ENCODE measurements around the gene DEFB112.
A peak's percentile ranks its signal among the peaks of the same experiment; 100 is the strongest.

Gene DEFB112

GRCh38 chr6:50047026-50047425, 2.7 kb downstream of the DEFB112 start:
- Histone ChIP-seq H2AFZ (ENCODE audit: low read length) (no peak overlapping the region), H3K27me3 (ENCODE audit: insufficient read depth, low read length) (no peaks in the 10 kb centered on the region)

GRCh38 chr6:50030777-50031562, 18.8 kb downstream of the DEFB112 start:
- Histone ChIP-seq H3K4me1 (ENCODE audit: insufficient read depth, low read length, severe bottlenecking) (no peaks in the 10 kb centered on the region), H3F3A (ENCODE audit: insufficient read depth, low read length) (no peaks in the 10 kb centered on the region), H3K9me3 (ENCODE audit: low read length) (no peaks in the 10 kb centered on the region), H4K20me1 (ENCODE audit: insufficient read depth, low read length) (no peaks in the 10 kb centered on the region), H3K9ac (ENCODE audit: low read length) (no peak overlapping the region), H3K27me3 (ENCODE audit: insufficient read depth, low read length) (no peaks in the 10 kb centered on the region), H3K36me3 (ENCODE audit: insufficient read depth, low read length) (no peaks in the 10 kb centered on the region), H3K9me2 (ENCODE audit: low read depth, low read length) (no peaks in the 10 kb centered on the region), H3K4me2 (ENCODE audit: low read length) (no peak overlapping the region), H3K4me3 (ENCODE audit: low read depth, low read length, poor library complexity, severe bottlenecking) (no peak overlapping the region), H2AFZ (ENCODE audit: low read length) (no peak overlapping the region), H3K79me2 (ENCODE audit: insufficient read depth, low read length) (no peaks in the 10 kb centered on the region), H3K27ac (ENCODE audit: low read depth, low read length, poor library complexity, severe bottlenecking) (no peak overlapping the region)
- TF ChIP-seq CTCF (IDR thresholded peaks at IDR 0.05; ENCODE audit: low read length) = peak; percentile 31; the same call in 1 of the 2 replicates
- TF ChIP-seq EZH2 (IDR thresholded peaks at IDR 0.05; ENCODE audit: borderline replicate concordance, low read length) = no peak

More at GRCh38 chr6:50047026-50047425, 2.7 kb downstream of the DEFB112 start:
- H3K79me2 ChIP-seq (ENCODE audit: insufficient read depth, low read length) = no peaks in the 10 kb centered on the region
- no peaks in the 10 kb centered on the region for H3F3A ChIP-seq (ENCODE audit: insufficient read depth, low read length)
- no peaks in the 10 kb centered on the region for H3K4me1 ChIP-seq (ENCODE audit: insufficient read depth, low read length, severe bottlenecking)
- no peak overlapping the region for H3K9ac ChIP-seq (ENCODE audit: low read length)
- no peaks in the 10 kb centered on the region for H4K20me1 ChIP-seq (ENCODE audit: insufficient read depth, low read length)
- no peak overlapping the region for H3K4me3 ChIP-seq (ENCODE audit: low read depth, low read length, poor library complexity, severe bottlenecking)
- no peak overlapping the region for H3K27ac ChIP-seq (ENCODE audit: low read depth, low read length, poor library complexity, severe bottlenecking)
- H3K4me2 ChIP-seq (ENCODE audit: low read length) = no peak overlapping the region
- no peaks in the 10 kb centered on the region for H3K9me3 ChIP-seq (ENCODE audit: low read length)
- TF ChIP-seq EZH2 (IDR thresholded peaks at IDR 0.05; ENCODE audit: borderline replicate concordance, low read length) (no peak), CTCF (IDR thresholded peaks at IDR 0.05; ENCODE audit: low read length) (no peak)
- H3K9me2 ChIP-seq (ENCODE audit: low read depth, low read length) = no peaks in the 10 kb centered on the region
- H3K36me3 ChIP-seq (ENCODE audit: insufficient read depth, low read length) = no peaks in the 10 kb centered on the region

GRCh38 chr6:50030350-50030749, 19.4 kb downstream of the DEFB112 start:
- no peaks in the 10 kb centered on the region for H3K4me1 ChIP-seq (ENCODE audit: insufficient read depth, low read length, severe bottlenecking)
- H3K4me2 ChIP-seq (ENCODE audit: low read length) = no peak overlapping the region
- H3K9me2 ChIP-seq (ENCODE audit: low read depth, low read length) = no peaks in the 10 kb centered on the region
- H3K27me3 ChIP-seq (ENCODE audit: insufficient read depth, low read length) = no peaks in the 10 kb centered on the region
- no peak for TF ChIP-seq CTCF (IDR thresholded peaks at IDR 0.05; ENCODE audit: low read length)
- no peaks in the 10 kb centered on the region for H3K36me3 ChIP-seq (ENCODE audit: insufficient read depth, low read length)
- H3K4me3 ChIP-seq (ENCODE audit: low read depth, low read length, poor library complexity, severe bottlenecking) = no peak overlapping the region
- no peaks in the 10 kb centered on the region for H3K9me3 ChIP-seq (ENCODE audit: low read length)
- H3K9ac ChIP-seq (ENCODE audit: low read length) = no peak overlapping the region
- no peaks in the 10 kb centered on the region for H3F3A ChIP-seq (ENCODE audit: insufficient read depth, low read length)
- H3K79me2 ChIP-seq (ENCODE audit: insufficient read depth, low read length) = no peaks in the 10 kb centered on the region
- H3K27ac ChIP-seq (ENCODE audit: low read depth, low read length, poor library complexity, severe bottlenecking) = no peak overlapping the region
- H4K20me1 ChIP-seq (ENCODE audit: insufficient read depth, low read length) = no peaks in the 10 kb centered on the region
- no peak overlapping the region for H2AFZ ChIP-seq (ENCODE audit: low read length)

All from OCI-LY1 (cell line).